ENCODE data around the gene MLC1. TPM values are rescaled to one million over a fixed set of nuclear protein-coding genes. Genes with fewer than 3 reads are reported as not detected.

The MLC1 gene
- total and polyA plus RNA-seq, 2 donors = 0.09 to 2.4 TPM

DNA sequence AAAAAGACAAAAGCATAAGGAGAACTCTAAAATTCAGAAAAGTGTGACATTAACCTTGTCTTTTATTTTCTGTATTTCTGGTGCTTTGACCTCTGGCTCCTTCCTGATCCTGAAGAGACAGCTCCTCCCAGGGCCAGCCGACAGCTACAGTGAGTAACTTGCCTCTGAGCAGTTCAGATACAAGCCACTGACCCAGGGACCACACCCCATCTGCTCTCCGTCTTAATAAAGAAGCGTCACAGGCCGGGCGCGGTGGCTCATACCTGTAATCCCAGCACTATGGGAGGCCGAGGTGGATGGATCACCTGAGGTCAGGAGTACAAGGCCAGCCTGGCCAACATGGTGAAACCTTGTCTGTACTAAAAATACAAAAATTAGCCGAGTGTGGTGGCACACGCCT lies 6.5 kb downstream of the MLC1 start:
- H3K36me3 ChIP-seq (ENCODE audit: insufficient read depth) = no peaks in the 10 kb centered on the region
- 78% methylated on average over 9 of the region's 9 CpGs for WGBS
- H3K27ac ChIP-seq (ENCODE audit: low read depth) = no peak overlapping the region
- DNase-seq (ENCODE audit: extremely low spot score) = no peak
- no peaks in the 10 kb centered on the region for H3K4me1 ChIP-seq (ENCODE audit: insufficient read depth)
- no peak overlapping the region for H3K4me3 ChIP-seq (ENCODE audit: low read depth, low read length)

GRCh38 chr22:50078246-50078645 lies 7.0 kb downstream of the MLC1 start:
- DNase-seq (ENCODE audit: extremely low spot score) = no peak
- H3K4me3 ChIP-seq (ENCODE audit: low read depth, low read length) = no peak overlapping the region
- H3K27ac ChIP-seq (ENCODE audit: low read depth) = no peak overlapping the region
- WGBS = 97% methylated on average over 13 of the region's 13 CpGs
- no peaks in the 10 kb centered on the region for H3K4me1 ChIP-seq (ENCODE audit: insufficient read depth)
- no peaks in the 10 kb centered on the region for H3K36me3 ChIP-seq (ENCODE audit: insufficient read depth)

DNA sequence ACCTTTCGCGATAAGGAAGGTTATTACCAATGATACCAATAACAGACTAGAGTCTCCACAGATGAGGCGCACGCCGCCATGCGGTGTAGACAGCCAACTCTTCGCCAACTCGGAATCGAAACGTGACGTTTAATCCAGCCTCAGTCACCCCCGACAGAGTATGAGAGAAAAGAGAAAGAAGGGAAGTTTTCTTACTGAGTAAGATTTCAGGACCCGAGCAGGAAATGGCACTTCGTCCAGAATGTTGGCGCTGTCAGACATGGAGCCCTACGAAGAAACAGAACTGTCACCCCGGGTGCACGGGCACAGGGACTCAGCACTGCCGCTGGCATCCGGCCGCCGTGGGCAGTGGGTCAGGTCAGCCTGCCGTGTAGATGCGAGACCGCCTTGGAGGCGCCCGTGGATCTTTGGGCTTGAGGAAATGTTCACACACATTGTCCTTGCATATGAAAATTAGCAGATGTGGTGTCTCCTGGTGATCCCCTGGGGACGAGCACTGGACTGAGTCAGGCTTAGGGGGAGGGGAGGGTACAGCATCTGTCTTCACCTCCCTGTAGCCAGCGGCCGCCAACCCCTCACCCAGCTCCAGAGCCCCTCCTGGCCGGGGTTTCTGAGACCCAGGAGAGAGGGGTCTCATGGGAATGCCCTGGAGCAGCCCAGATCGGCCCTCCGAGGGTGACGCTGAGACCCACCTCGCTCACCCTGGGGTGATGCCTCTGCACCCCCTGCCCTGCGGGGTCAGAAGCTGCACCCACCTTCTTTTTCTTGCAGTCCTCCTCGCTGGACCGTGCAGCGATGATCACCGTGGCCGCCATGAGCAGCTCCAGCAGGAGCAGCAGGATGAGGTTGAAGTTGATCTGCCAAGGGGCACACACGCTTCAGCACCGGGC lies 8.3 kb downstream of the MLC1 start:
- Histone ChIP-seq H3K27ac (ENCODE audit: low read depth) (no peak overlapping the region), H3K36me3 (ENCODE audit: insufficient read depth) (no peaks in the 10 kb centered on the region), H3K4me1 (ENCODE audit: insufficient read depth) (no peaks in the 10 kb centered on the region), H3K4me3 (ENCODE audit: low read depth, low read length) (no peak overlapping the region)
- no peak for DNase-seq (ENCODE audit: extremely low spot score)
- 88% methylated on average over 43 of the region's 43 CpGs for WGBS

DNA sequence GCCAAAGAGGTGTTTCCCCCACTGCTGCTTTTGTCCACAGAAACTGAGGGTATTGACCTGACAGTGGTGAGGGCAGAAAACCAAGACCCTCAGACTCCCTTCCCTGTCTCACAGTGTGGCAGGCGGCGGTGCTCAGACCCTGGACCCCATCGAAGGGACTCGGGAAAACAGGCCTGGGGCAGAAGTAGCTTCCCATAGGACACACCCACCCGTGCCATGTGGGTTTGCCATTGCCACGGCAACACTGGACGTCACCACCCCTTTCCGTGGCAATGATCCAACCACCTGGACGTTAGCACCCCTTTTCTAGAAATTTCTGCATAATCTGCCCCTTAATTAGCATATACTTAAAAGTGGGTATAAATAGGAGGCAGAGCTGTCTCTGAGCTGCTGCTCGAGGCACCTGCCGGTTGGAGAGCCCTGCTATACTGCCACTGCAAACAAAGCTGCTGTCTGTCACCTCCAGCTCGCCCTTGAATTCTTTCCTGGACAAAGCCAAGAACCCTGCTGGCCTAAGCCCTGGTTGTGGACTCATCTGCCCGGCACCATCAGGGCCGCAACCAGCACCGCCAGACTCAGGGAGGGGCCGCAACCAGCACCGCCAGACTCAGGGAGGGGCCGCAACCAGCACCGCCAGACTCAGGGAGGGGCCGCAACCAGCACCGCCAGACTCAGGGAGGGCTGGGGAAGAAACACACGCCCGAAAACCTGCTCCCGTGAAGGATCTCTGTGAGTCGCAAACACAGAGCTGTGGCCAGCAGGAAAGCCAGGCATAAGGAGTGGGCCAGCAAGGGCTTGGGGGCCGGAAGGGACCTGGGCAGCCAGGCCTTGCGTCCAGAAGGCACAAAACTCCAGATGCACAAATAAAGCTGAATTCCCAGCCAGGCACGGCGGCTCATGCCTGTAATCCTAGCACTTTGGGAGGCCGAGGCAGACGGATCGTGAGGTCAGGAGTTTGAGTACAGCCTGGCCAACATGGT lies 10.4 kb downstream of the MLC1 start:
- H3K27ac ChIP-seq (ENCODE audit: low read depth) = no peak overlapping the region
- H3K4me1 ChIP-seq (ENCODE audit: insufficient read depth) = no peaks in the 10 kb centered on the region
- WGBS = 83% methylated on average over 32 of the region's 32 CpGs
- H3K4me3 ChIP-seq (ENCODE audit: low read depth, low read length) = no peak overlapping the region
- no peak for DNase-seq (ENCODE audit: extremely low spot score)
- no peaks in the 10 kb centered on the region for H3K36me3 ChIP-seq (ENCODE audit: insufficient read depth)

DNA sequence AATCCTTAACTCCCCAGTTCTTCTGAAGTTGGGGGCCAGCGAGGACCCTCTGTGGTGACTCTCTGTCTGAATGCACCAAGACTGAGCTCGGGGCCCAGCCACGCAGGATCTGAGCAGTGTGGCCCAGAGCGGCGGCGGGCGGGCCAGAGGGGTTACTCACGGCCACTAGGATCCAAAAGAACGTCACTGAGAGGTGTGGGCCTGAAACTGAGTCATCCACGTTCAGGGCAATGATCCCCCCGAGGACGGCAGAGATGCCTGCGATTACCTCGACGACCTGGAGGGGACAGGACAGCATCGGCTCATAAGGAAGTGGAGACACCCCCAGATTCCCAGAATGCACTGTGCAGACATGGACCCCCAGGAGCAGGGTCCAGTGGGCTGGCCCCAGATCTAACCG lies 11.2 kb downstream of the MLC1 start:
- DNase-seq (ENCODE audit: extremely low spot score) = no peak
- Histone ChIP-seq H3K36me3 (ENCODE audit: insufficient read depth) (no peaks in the 10 kb centered on the region), H3K4me1 (ENCODE audit: insufficient read depth) (no peaks in the 10 kb centered on the region), H3K4me3 (ENCODE audit: low read depth, low read length) (no peak overlapping the region), H3K27ac (ENCODE audit: low read depth) (no peak overlapping the region)
- 79% methylated on average over 17 of the region's 17 CpGs for WGBS

DNA sequence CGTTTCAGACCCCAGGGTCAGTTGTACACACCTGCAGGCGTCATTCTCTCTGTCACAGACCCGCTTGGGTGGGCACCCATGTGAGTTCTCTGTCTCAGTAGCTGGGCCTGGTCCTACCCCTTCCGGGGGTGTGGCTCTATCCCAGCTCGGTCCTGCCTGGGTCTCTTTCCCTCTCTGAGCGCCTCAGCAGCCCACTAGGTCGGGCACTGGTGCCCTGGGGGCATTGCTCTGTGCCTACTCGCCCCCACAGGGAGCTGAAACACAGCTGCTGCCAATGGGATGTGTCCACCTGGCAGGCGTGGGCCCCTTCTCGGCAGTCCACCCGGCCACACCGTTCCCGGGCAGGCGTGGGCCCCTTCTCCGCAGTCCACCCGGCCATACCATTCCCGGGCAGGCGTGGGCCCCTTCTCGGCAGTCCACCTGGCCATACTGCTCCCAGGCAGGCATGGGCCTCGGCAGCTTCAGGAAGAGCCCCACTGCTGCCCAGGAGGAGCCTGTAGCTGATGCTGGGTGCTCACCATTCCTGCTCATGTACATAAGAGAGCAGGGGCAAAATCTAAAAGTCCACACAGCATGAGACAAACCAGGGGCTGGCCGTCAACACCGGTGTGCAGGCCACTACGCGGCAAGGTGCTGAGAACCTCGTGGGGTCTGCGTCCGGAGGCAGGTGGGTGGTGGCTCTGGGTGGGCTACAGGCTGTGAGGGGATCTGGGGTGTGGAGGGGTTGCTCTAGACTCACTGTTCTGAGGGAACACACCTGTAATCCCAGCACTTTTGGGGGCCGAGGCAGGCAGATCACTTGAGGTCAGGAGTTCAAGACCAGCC lies 12.3 kb downstream of the MLC1 start:
- H3K36me3 ChIP-seq (ENCODE audit: insufficient read depth) = no peaks in the 10 kb centered on the region
- no peak overlapping the region for H3K27ac ChIP-seq (ENCODE audit: low read depth)
- no peaks in the 10 kb centered on the region for H3K4me1 ChIP-seq (ENCODE audit: insufficient read depth)
- WGBS = 91% methylated on average over 28 of the region's 28 CpGs
- DNase-seq (ENCODE audit: extremely low spot score) = no peak
- no peak overlapping the region for H3K4me3 ChIP-seq (ENCODE audit: low read depth, low read length)

DNA sequence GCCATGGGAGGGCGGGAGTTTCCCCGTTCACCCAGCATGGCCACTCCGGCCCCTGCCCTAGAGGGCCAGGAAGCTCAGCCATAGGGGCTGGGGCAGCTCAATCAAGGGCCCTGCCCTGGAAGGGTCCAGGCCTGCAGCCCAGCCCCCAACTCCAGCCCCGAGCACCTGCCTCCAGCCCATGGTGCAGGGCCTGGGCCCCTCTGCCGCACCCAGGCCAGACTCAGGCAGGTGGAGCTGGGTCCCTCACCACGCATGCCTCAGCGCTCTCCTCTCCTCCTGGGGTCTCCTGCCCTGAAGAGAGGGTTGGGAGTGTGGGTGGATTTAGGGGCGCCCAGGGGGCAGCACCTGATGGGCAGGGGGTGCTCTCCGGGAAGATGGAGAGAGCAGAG lies 13.1 kb downstream of the MLC1 start:
- no peaks in the 10 kb centered on the region for H3K4me1 ChIP-seq (ENCODE audit: insufficient read depth)
- H3K4me3 ChIP-seq (ENCODE audit: low read depth, low read length) = no peak overlapping the region
- WGBS = 94% methylated on average over 9 of the region's 9 CpGs
- no peaks in the 10 kb centered on the region for H3K36me3 ChIP-seq (ENCODE audit: insufficient read depth)
- no peak for DNase-seq (ENCODE audit: extremely low spot score)
- H3K27ac ChIP-seq (ENCODE audit: low read depth) = no peak overlapping the region

- H3K27ac ChIP-seq (ENCODE audit: low read depth) = no peak overlapping the region
- H3K36me3 ChIP-seq (ENCODE audit: insufficient read depth) = no peaks in the 10 kb centered on the region
- H3K4me3 ChIP-seq (ENCODE audit: low read depth, low read length) = no peak overlapping the region
- 89% methylated on average over 14 of the region's 14 CpGs for WGBS
- DNase-seq (ENCODE audit: extremely low spot score) = no peak
- H3K4me1 ChIP-seq (ENCODE audit: insufficient read depth) = no peaks in the 10 kb centered on the region
Observed at GRCh38 chr22:50071432-50072166, 13.6 kb downstream of the MLC1 start.

- no peak overlapping the region for H3K4me3 ChIP-seq (ENCODE audit: low read depth, low read length)
- no peak overlapping the region for H3K27ac ChIP-seq (ENCODE audit: low read depth)
- no peaks in the 10 kb centered on the region for H3K4me1 ChIP-seq (ENCODE audit: insufficient read depth)
- no peak for DNase-seq (ENCODE audit: extremely low spot score)
- no peaks in the 10 kb centered on the region for H3K36me3 ChIP-seq (ENCODE audit: insufficient read depth)
- 93% methylated on average over 8 of the region's 8 CpGs for WGBS
Observed at GRCh38 chr22:50070366-50070765, 14.9 kb downstream of the MLC1 start.

DNA sequence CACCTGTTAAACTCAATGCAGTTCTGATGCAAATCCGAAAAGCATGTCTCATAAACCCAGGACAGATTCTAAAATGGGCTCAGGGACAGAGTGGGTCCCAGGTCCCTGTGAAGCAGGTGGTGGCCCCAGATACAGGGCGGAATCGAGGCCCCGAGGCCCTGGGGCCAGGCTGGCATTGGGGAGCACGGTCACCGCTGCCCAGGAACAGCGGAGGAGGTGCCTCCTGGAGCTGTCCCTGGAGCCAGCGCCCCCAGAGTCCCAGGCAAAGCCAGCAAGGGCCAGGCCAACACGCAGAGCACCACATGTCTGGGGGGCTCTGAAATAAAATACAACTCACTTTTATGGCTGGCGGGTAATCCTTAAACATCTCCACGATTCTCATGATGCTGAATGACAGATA lies 17.1 kb downstream of the MLC1 start:
- H3K4me1 ChIP-seq (ENCODE audit: insufficient read depth) = no peaks in the 10 kb centered on the region
- H3K36me3 ChIP-seq (ENCODE audit: insufficient read depth) = no peaks in the 10 kb centered on the region
- H3K27ac ChIP-seq (ENCODE audit: low read depth) = no peak overlapping the region
- no peak for DNase-seq (ENCODE audit: extremely low spot score)
- H3K4me3 ChIP-seq (ENCODE audit: low read depth, low read length) = no peak overlapping the region
- 88% methylated on average over 11 of the region's 11 CpGs for WGBS

DNA sequence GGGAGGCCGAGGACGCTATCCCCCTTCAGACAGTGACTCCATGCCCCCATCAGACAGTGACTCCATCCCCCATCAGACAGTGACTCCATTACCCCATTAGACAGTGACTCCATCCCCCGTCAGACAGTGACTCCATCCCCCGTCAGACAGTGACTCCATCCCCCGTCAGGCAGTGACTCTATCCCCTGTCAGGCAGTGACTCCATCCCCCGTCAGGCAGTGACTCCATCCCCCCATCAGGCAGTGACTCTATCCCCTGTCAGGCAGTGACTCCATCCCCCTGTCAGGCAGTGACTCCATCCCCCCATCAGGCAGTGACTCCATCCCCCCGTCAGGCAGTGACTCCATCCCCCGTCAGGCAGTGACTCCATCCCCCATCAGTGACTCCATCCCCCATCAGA lies 18.0 kb downstream of the MLC1 start:
- no peak for DNase-seq (ENCODE audit: extremely low spot score)
- Histone ChIP-seq H3K36me3 (ENCODE audit: insufficient read depth) (no peaks in the 10 kb centered on the region), H3K27ac (ENCODE audit: low read depth) (no peak overlapping the region), H3K4me1 (ENCODE audit: insufficient read depth) (no peaks in the 10 kb centered on the region), H3K4me3 (ENCODE audit: low read depth, low read length) (no peak overlapping the region)
- WGBS = 84% methylated on average over 8 of the region's 8 CpGs

GRCh38 chr22:50064453-50064852 lies 20.8 kb downstream of the MLC1 start:
- Histone ChIP-seq H3K36me3 (ENCODE audit: insufficient read depth) (no peaks in the 10 kb centered on the region), H3K4me3 (ENCODE audit: low read depth, low read length) (no peak overlapping the region), H3K4me1 (ENCODE audit: insufficient read depth) (no peaks in the 10 kb centered on the region), H3K27ac (ENCODE audit: low read depth) (no peak overlapping the region)
- no peak for DNase-seq (ENCODE audit: extremely low spot score)
- 66% methylated on average over 18 of the region's 18 CpGs for WGBS
